ENCODE data around the gene PALM3.
"Not testable (repeated sequence)": the region's sequence is repeated elsewhere in the genome, so short reads cannot be mapped to it uniquely, and the experiment has no call there.

DNA sequence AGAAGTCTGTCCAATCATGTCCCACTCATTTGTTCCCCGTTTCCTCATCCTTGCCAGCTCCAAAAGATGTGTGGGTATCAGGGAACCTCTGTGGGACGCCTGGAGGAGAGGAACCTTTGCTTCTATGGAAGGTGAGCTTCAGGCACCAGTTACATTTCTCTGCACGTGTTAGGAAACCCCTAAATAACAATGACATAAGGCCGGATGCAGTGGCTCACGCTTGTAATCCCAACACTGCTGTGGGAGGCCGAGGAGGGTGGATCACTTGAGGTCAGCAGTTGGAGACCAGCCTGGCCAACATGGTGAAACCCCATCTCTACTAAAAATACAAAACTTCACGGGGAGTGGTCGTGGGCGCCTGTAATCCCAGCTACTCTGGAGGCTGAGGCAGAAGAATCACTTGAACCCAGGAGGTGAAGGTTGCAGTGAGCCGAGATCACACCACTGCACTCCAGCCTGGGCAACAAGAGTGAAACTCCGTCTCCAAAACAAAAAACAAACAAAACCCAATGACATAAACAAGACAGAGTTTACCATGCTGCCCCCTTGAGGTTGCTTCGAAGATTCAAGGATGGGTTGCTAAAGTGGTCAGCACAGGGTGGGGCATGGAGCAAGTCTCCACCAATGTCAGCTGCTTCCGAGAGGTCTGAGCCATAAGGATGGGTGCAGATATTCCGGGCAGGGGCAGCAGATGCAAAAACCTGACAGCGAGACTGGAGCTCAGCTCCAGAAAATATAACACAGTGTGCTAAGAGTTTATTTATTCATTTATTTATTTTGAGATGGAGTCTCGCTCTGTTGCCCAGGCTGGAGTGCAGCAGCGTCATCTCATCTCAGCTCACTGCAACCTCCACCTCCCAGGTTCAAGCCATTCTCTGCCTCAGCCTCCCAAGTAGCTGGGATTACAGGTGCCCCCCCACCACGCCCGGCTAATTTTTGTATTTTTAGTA lies 18.9 kb downstream of the PALM3 start:
- TF ChIP-seq EZH2 (IDR thresholded peaks at IDR 0.05; ENCODE audit: low read depth, unreplicated experiment), result not testable (repeated sequence)
- TF ChIP-seq, protein P1, sequence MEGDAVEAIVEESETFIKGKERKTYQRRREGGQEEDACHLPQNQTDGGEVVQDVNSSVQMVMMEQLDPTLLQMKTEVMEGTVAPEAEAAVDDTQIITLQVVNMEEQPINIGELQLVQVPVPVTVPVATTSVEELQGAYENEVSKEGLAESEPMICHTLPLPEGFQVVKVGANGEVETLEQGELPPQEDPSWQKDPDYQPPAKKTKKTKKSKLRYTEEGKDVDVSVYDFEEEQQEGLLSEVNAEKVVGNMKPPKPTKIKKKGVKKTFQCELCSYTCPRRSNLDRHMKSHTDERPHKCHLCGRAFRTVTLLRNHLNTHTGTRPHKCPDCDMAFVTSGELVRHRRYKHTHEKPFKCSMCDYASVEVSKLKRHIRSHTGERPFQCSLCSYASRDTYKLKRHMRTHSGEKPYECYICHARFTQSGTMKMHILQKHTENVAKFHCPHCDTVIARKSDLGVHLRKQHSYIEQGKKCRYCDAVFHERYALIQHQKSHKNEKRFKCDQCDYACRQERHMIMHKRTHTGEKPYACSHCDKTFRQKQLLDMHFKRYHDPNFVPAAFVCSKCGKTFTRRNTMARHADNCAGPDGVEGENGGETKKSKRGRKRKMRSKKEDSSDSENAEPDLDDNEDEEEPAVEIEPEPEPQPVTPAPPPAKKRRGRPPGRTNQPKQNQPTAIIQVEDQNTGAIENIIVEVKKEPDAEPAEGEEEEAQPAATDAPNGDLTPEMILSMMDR (conservative IDR thresholded peaks at IDR 0.05; ENCODE audit: low read depth in 2 of 2), result peak; percentile 79 to 82

Measured in GM23338 (cell line).